Natural killer cell (primary cell): ENCODE measurements around the gene PLCB4. TPM values are rescaled to one million over a fixed set of nuclear protein-coding genes. Genes with fewer than 3 reads are reported as not detected.

ENCODE experiments used
- ATAC-seq, 3 donors: fragments of 150-1000 bp in 2 of 3; fragments of 200-7000 bp in 1 of 3; cut with Tn5 transposase; 1 replicate in 1 of 3; 2 replicates in 2 of 3; pipeline ENCODE4 v1.10.0; 2021; ENCODE audit warnings: mild to moderate bottlenecking in 2 of 3, moderate library complexity in 2 of 3
- DNase-seq, 2 donors: peaks; one replicate each; pipeline versions ENCODE4 v3.0.0 to v3.0.0-alpha.2; 2013 to 2021; ENCODE audit warnings: mixed read lengths in 1 of 2
- H3K27ac ChIP-seq: one replicate; pipeline ENCODE4 v1.5.1; 2013; ENCODE audit warnings: mild to moderate bottlenecking, low read length
- H3K27me3 ChIP-seq: one replicate; pipeline ENCODE4 v1.6.1; 2013; ENCODE audit warnings: low read length; ENCODE audit not compliant: control insufficient read depth, insufficient read depth
- H3K36me3 ChIP-seq: one replicate; pipeline ENCODE4 v1.6.1; 2013; ENCODE audit warnings: low read length; ENCODE audit not compliant: control insufficient read depth, insufficient read depth
- H3K4me1 ChIP-seq: one replicate; pipeline ENCODE4 v1.6.1; 2013; ENCODE audit warnings: low read length; ENCODE audit not compliant: control insufficient read depth, insufficient read depth
- H3K4me3 ChIP-seq: one replicate; pipeline ENCODE4 v1.5.1; 2013; ENCODE audit warnings: low read length
- H3K9me3 ChIP-seq: one replicate; pipeline ENCODE4 v1.6.1; 2013; ENCODE audit warnings: low read length; ENCODE audit not compliant: control insufficient read depth, insufficient read depth
- H3K27ac Mint-ChIP-seq, 2 donors: one replicate each; pipeline ENCODE4 v1.8.0; 2022; ENCODE audit warnings: mild to moderate bottlenecking in 2 of 2, mixed read lengths in 2 of 2, moderate library complexity in 1 of 2
- H3K27me3 Mint-ChIP-seq, 2 donors: one replicate each; pipeline ENCODE4 v1.8.0; 2022; ENCODE audit warnings: low read depth in 2 of 2, mixed read lengths in 2 of 2
- H3K36me3 Mint-ChIP-seq: one replicate; pipeline ENCODE4 v1.8.0; 2022; ENCODE audit warnings: mixed read lengths
- H3K4me1 Mint-ChIP-seq, 2 donors: one replicate each; pipeline ENCODE4 v1.8.0; 2022; ENCODE audit warnings: mixed read lengths in 2 of 2
- H3K4me3 Mint-ChIP-seq: one replicate; pipeline ENCODE4 v1.8.0; 2022; ENCODE audit warnings: mild to moderate bottlenecking, moderate library complexity, mixed read lengths
- H3K9me3 Mint-ChIP-seq, 2 donors: one replicate each; pipeline ENCODE4 v1.8.0; 2022; ENCODE audit warnings: mixed read lengths in 2 of 2
- CTCF ChIP-seq: fragments of 200-600 bp; IDR thresholded peaks from one replicate; pipeline ENCODE4 v1.8.0; 2022; ENCODE audit warnings: antibody characterized with exemption
- WGBS: methylation state at CpG from one replicate; pipeline ENCODE4 v1.1.7; 2013; ENCODE audit warnings: missing lambda C conversion rate; ENCODE audit not compliant: insufficient coverage; 5-methylcytosine and 5-hydroxymethylcytosine counted together
- intact Hi-C: fragments of 100-400 bp; cut with micrococcal nuclease; formaldehyde crosslinking; loops from one replicate; pipeline ENCODE4 v1.14.2; 2022
- total RNA-seq, 4 donors: library from RNA; stranded (reverse); fragments of 120-200 nt in 1 of 4; gene quantifications; one replicate each; pipeline versions ENCODE4 v1.2.3 to v1.2.4, GENCODE V29; 2013 to 2022

PLCB4 gene
- total RNA-seq, 3 donors from 2014 or later (not counting 1 experiment from before 2014, with no cell fraction given): 0.05 to 0.40 TPM; not detected in 1

- no peak for TF ChIP-seq CTCF
- H3K4me1 Mint-ChIP-seq: peaks cover 6% of the 10 kb centered on the region in 2 donors
- H3K27ac Mint-ChIP-seq: no peak overlapping the region
- peaks cover 0 to 4% of the 10 kb centered on the region in 2 donors for H3K9me3 Mint-ChIP-seq
- DNase-seq (no peak), ATAC-seq (no peak)
- no peaks in the 10 kb centered on the region for H3K9me3 ChIP-seq
- no peaks in the 10 kb centered on the region for H3K27me3 ChIP-seq
- intact Hi-C loops: no loop called here
- no peaks in the 10 kb centered on the region for H3K36me3 Mint-ChIP-seq
- WGBS: 9% methylated on average over 6 of the region's 6 CpGs
- H3K4me1 ChIP-seq: no peaks in the 10 kb centered on the region
- no peak overlapping the region for H3K4me3 Mint-ChIP-seq
- no peak overlapping the region for H3K4me3 ChIP-seq
- H3K36me3 ChIP-seq: no peaks in the 10 kb centered on the region
- H3K27ac ChIP-seq: no peak overlapping the region
- H3K27me3 Mint-ChIP-seq: no peaks in the 10 kb centered on the region
These were observed 91.4 kb downstream of the PLCB4 start for GRCh38 chr20:9160331-9160730.

- Histone ChIP-seq H3K9me3 (no peaks in the 10 kb centered on the region), H3K36me3 (no peaks in the 10 kb centered on the region), H3K27me3 (no peaks in the 10 kb centered on the region), H3K4me1 (no peaks in the 10 kb centered on the region), H3K4me3 (no peak overlapping the region), H3K27ac (no peak overlapping the region)
- Mint-ChIP-seq H3K27ac (no peak overlapping the region), H3K27me3 (no peaks in the 10 kb centered on the region), H3K4me3 (no peak overlapping the region), H3K4me1 (peaks cover 6% of the 10 kb centered on the region in 2 donors), H3K9me3 (peaks cover 0 to 4% of the 10 kb centered on the region in 2 donors), H3K36me3 (no peaks in the 10 kb centered on the region)
- ATAC-seq (no peak), DNase-seq (no peak)
- intact Hi-C loops: no loop called here
- no peak for TF ChIP-seq CTCF
- WGBS: 16% methylated on average over 2 of the region's 2 CpGs
These were observed 91.9 kb downstream of the PLCB4 start for GRCh38 chr20:9160757-9161156.

GRCh38 chr20:9161311-9161710, 92.4 kb downstream of the PLCB4 start:
- Mint-ChIP-seq H3K27me3 (no peaks in the 10 kb centered on the region), H3K27ac (no peak overlapping the region), H3K4me1 (peaks cover 6% of the 10 kb centered on the region in 2 donors), H3K9me3 (peaks cover 0 to 4% of the 10 kb centered on the region in 2 donors), H3K36me3 (no peaks in the 10 kb centered on the region), H3K4me3 (no peak overlapping the region)
- H3K27ac ChIP-seq: no peak overlapping the region
- intact Hi-C loops: no loop called here
- H3K9me3 ChIP-seq: no peaks in the 10 kb centered on the region
- H3K27me3 ChIP-seq: no peaks in the 10 kb centered on the region
- ATAC-seq (no peak), DNase-seq (no peak)
- 15% methylated on average over 4 of the region's 4 CpGs for WGBS
- no peak for TF ChIP-seq CTCF
- H3K4me1 ChIP-seq: no peaks in the 10 kb centered on the region
- H3K4me3 ChIP-seq: no peak overlapping the region
- no peaks in the 10 kb centered on the region for H3K36me3 ChIP-seq

GRCh38 chr20:9163251-9163650, 94.4 kb downstream of the PLCB4 start:
- H3K27ac ChIP-seq: no peak overlapping the region
- ATAC-seq (no peak), DNase-seq (no peak)
- no peak for TF ChIP-seq CTCF
- H3K4me1 Mint-ChIP-seq: peaks cover 6% of the 10 kb centered on the region in 2 donors
- no peak overlapping the region for H3K4me3 ChIP-seq
- peaks cover 0 to 4% of the 10 kb centered on the region in 2 donors for H3K9me3 Mint-ChIP-seq
- H3K36me3 ChIP-seq: no peaks in the 10 kb centered on the region
- H3K9me3 ChIP-seq: no peaks in the 10 kb centered on the region
- no peaks in the 10 kb centered on the region for H3K27me3 ChIP-seq
- H3K27ac Mint-ChIP-seq: no peak overlapping the region
- no peak overlapping the region for H3K4me3 Mint-ChIP-seq
- H3K4me1 ChIP-seq: no peaks in the 10 kb centered on the region
- 73% methylated on average over 2 of the region's 3 CpGs for WGBS
- no peaks in the 10 kb centered on the region for H3K27me3 Mint-ChIP-seq
- no peaks in the 10 kb centered on the region for H3K36me3 Mint-ChIP-seq
- intact Hi-C loops: no loop called here
